Fibroblast of skin of left biceps (primary cell): ENCODE measurements around the gene ANKRD27.

Source experiments
- DNase-seq, 2 experiments: peaks; one replicate each; pipeline ENCODE4 v3.0.0-alpha.2; 2013; ENCODE audit warnings: low read depth in 2 of 2

ANKRD27 gene

DNA sequence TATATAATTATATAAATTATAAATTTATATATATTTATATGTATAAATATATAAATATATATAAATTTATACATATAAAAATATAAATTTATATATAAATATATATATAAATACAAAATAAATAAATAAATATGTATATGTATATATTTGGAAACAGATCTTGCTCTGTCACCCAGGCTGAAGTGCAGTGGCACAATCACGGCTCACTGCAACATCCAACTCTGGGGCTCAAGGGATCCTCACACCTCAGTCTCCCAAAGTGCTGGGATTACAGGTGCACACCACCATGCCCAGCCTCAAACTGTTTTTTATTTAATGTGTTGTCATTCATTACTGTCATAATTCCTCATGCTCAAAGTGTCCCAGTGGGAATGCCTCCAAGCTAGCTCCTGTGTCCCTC, 119.2 kb downstream of the ANKRD27 start:
- no peak for DNase-seq

DNA sequence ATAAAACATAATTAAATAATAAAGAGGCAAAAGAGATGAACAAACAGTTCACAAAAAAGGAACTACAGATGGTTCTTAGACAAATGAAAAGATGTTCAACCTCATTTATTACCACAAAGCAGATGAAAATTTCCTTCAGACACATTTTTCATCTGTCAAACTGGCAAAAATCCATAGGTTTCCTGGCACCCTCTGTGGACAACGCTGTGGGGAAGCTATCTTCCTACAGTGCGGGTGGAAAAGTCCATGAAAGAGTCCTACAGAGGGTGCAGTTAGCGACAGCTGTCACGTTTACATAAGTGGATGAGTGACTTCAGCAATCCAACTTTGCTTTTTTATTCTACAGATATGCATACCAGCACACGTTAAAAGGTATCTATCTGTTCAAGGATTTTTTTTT, 124.3 kb downstream of the ANKRD27 start:
- DNase-seq, result no peak
